Neuronal stem cell (in vitro differentiated cells): ENCODE results near the gene RNF121.

Experiments
- DNase-seq: peaks from one replicate; pipeline ENCODE4 v3.0.0-alpha.2; 2013; ENCODE audit warnings: low spot score
- H2AFZ ChIP-seq: one replicate; pipeline ENCODE4 v1.6.1; 2013; ENCODE audit warnings: mild to moderate bottlenecking, low read length, inconsistent platforms
- H2AK5ac ChIP-seq: 2 replicates; pipeline ENCODE4 v1.6.1; 2013; ENCODE audit warnings: low read depth, mild to moderate bottlenecking, inconsistent platforms, low read length, moderate library complexity, mixed read lengths
- H2BK120ac ChIP-seq: 2 replicates; pipeline ENCODE4 v1.6.1; 2013; ENCODE audit warnings: low read depth, mild to moderate bottlenecking, inconsistent platforms, low read length, moderate library complexity, mixed read lengths
- H2BK12ac ChIP-seq: one replicate; pipeline ENCODE4 v1.6.1; 2013; ENCODE audit warnings: low read length, inconsistent platforms
- H2BK15ac ChIP-seq: 2 replicates; pipeline ENCODE4 v1.6.1; 2013; ENCODE audit warnings: mild to moderate bottlenecking, low read length, inconsistent platforms, mixed read lengths
- H2BK5ac ChIP-seq: one replicate; pipeline ENCODE4 v1.6.1; 2013; ENCODE audit warnings: inconsistent platforms, mild to moderate bottlenecking, low read length, moderate library complexity
- H3K14ac ChIP-seq: one replicate; pipeline ENCODE4 v1.6.1; 2013; ENCODE audit warnings: low read length, inconsistent platforms
- H3K18ac ChIP-seq: 2 replicates; pipeline ENCODE4 v1.6.1; 2013; ENCODE audit warnings: low read length, inconsistent platforms
- H3K23ac ChIP-seq: 2 replicates; pipeline ENCODE4 v1.6.1; 2013; ENCODE audit warnings: low read depth, mild to moderate bottlenecking, mixed read lengths, low read length, inconsistent platforms; ENCODE audit not compliant: poor library complexity
- H3K27ac ChIP-seq: replicated peaks from 3 replicates; pipeline ENCODE4 v1.5.1; 2013; ENCODE audit warnings: low read length, inconsistent platforms
- H3K27me3 ChIP-seq, 3 experiments: 2 replicates each; pipeline ENCODE4 v1.6.1; 2013; ENCODE audit warnings: low read length in 3 of 3, mild to moderate bottlenecking in 2 of 3, inconsistent platforms in 1 of 3, low read depth in 1 of 3, mixed read lengths in 1 of 3, moderate library complexity in 1 of 3; ENCODE audit not compliant: control insufficient read depth in 3 of 3, insufficient read depth in 3 of 3
- H3K36me3 ChIP-seq, 2 donors: replicated peaks in 1 of 2; 2 replicates each; pipeline ENCODE4 v1.6.1; 2013; ENCODE audit warnings: low read length in 2 of 2; ENCODE audit not compliant: control insufficient read depth in 2 of 2, insufficient read depth in 2 of 2
- H3K4ac ChIP-seq: 2 replicates; pipeline ENCODE4 v1.6.1; 2013; ENCODE audit warnings: inconsistent platforms, mild to moderate bottlenecking, low read length, moderate library complexity
- H3K4me1 ChIP-seq, 2 donors: 1 replicate in 1 of 2; 2 replicates in 1 of 2; pipeline ENCODE4 v1.6.1; 2013; ENCODE audit warnings: low read length in 2 of 2, low read depth in 1 of 2; ENCODE audit not compliant: control insufficient read depth in 2 of 2, insufficient read depth in 1 of 2
- H3K4me2 ChIP-seq: one replicate; pipeline ENCODE4 v1.6.1; 2013; ENCODE audit warnings: mild to moderate bottlenecking, low read length, inconsistent platforms; ENCODE audit not compliant: insufficient read depth, poor library complexity, severe bottlenecking
- H3K4me3 ChIP-seq, 2 donors: 2 replicates each; pipeline ENCODE4 v1.5.1; 2013; ENCODE audit warnings: low read length in 2 of 2, mild to moderate bottlenecking in 2 of 2, inconsistent platforms in 1 of 2, moderate library complexity in 1 of 2
- H3K79me1 ChIP-seq: one replicate; pipeline ENCODE4 v1.6.1; 2013; ENCODE audit warnings: low read depth, mild to moderate bottlenecking, inconsistent platforms, low read length, moderate library complexity
- H3K9ac ChIP-seq: one replicate; pipeline ENCODE4 v1.6.1; 2013; ENCODE audit warnings: mild to moderate bottlenecking, low read depth, low read length, inconsistent platforms; ENCODE audit not compliant: poor library complexity
- H3K9me3 ChIP-seq, 2 donors: replicated peaks in 1 of 2; 2 replicates each; pipeline versions ENCODE3 to v1.6.1; 2013; ENCODE audit warnings: low read length in 2 of 2, mild to moderate bottlenecking in 2 of 2, inconsistent platforms in 1 of 2, low read depth in 1 of 2, mixed read lengths in 1 of 2, moderate library complexity in 1 of 2; ENCODE audit not compliant: control insufficient read depth in 2 of 2, insufficient read depth in 1 of 2
- H4K8ac ChIP-seq: one replicate; pipeline ENCODE4 v1.6.1; 2013; ENCODE audit warnings: low read depth, mild to moderate bottlenecking, inconsistent platforms, low read length, moderate library complexity
- H4K91ac ChIP-seq: one replicate; pipeline ENCODE4 v1.6.1; 2013; ENCODE audit warnings: low read length, low read depth, mild to moderate bottlenecking, inconsistent platforms; ENCODE audit not compliant: poor library complexity
- whole genome bisulfite sequencing, 2 donors: extraction: QIAGEN DNeasy Blood & Tissue Kit; methylation state at CpG; one replicate each; pipeline ENCODE4 v1.1.7; 2013; ENCODE audit warnings: missing lambda C conversion rate in 2 of 2, mixed read lengths in 1 of 2; ENCODE audit not compliant: insufficient read length in 2 of 2, insufficient replicate concordance in 1 of 2; ENCODE audit errors: extremely low coverage in 2 of 2; 5-methylcytosine and 5-hydroxymethylcytosine counted together

RNF121 gene

DNA sequence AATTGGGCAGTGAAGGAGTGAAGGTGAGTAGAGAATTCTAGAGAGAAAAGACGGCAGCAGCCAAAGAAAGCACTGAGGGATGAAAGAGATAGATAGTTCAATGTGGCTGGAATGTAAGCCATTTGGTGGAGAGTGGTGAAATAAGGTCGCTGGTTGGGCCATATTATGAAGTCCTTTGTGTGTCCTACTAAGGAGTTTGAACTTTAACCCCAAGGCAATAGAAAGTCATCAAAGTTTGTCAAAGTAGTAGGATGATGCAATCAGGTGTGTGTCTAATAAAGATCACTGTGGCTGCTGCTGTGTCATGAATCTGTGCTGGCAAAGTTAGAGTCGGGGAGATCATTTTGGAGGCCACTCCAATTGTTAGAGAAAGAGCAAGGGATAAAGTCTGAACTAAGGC lies 18.7 kb downstream of the RNF121 start:
- no peaks in the 10 kb centered on the region for H3K9me3 ChIP-seq
- H2AFZ ChIP-seq: no peak overlapping the region
- H3K4me3 ChIP-seq: no peak overlapping the region
- no peak overlapping the region for H2BK120ac ChIP-seq
- H2BK12ac ChIP-seq: no peak overlapping the region
- no peaks in the 10 kb centered on the region for H3K79me1 ChIP-seq
- no peak overlapping the region for H3K9ac ChIP-seq
- H3K14ac ChIP-seq: no peak overlapping the region
- H3K18ac ChIP-seq: no peak overlapping the region
- H2BK5ac ChIP-seq: no peak overlapping the region
- no peak overlapping the region for H3K23ac ChIP-seq
- H3K27ac ChIP-seq: no peak overlapping the region
- H3K4me1 ChIP-seq: no peaks in the 10 kb centered on the region
- H3K36me3 ChIP-seq: peaks cover 0 to 14% of the 10 kb centered on the region in 2 donors
- no peak overlapping the region for H2BK15ac ChIP-seq
- no peak overlapping the region for H4K91ac ChIP-seq
- H3K4ac ChIP-seq: no peak overlapping the region
- H3K27me3 ChIP-seq: no peaks in the 10 kb centered on the region
- no peak for DNase-seq
- no peak overlapping the region for H2AK5ac ChIP-seq
- no CpG with 5 or more reads among the region's 3 CpGs for WGBS, 2 donors
- H3K4me2 ChIP-seq: no peak overlapping the region
- no peak overlapping the region for H4K8ac ChIP-seq

DNA sequence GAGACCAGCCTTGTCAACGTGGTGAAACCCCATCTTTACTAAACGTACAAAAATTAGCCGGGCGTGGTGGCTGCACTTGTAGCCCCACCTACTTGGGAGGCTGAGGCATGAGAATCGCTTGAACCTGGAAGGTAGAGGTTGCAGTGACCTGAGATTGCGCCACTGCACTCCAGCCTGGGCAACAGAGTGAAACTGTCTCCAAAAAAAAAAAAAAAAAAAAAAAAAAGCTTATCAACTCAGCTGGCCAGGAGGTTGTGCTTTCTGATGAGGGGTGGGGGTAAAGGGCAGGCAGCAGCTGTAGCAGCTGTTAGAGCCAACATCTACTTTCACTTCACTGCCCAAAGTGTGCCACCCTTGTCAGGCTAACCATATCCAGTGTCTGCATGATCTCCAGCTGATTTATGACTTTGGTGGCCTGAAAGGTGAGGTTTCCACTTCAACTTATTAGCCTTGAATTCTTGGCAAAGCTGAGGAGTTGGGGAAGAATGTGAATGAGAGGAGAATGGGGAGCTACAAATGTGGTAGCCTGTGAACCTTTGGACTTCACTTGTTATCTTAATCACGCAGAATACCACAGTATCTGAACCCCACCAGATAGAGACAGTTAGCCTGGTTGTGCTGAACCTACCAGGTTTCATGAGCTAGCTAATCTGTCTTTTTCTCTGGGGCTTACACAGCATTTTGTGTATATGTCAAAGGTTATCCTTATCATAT lies 19.6 kb downstream of the RNF121 start:
- Histone ChIP-seq H3K27ac (no peak overlapping the region), H3K9me3 (no peaks in the 10 kb centered on the region), H2AK5ac (no peak overlapping the region), H3K27me3 (no peaks in the 10 kb centered on the region), H2BK15ac (no peak overlapping the region), H3K79me1 (no peaks in the 10 kb centered on the region), H2AFZ (no peak overlapping the region), H4K8ac (no peak overlapping the region), H2BK5ac (no peak overlapping the region), H3K4me1 (no peaks in the 10 kb centered on the region), H3K23ac (no peak overlapping the region), H2BK12ac (no peak overlapping the region), H3K14ac (no peak overlapping the region), H3K4me3 (no peak overlapping the region), H3K18ac (no peak overlapping the region), H3K4me2 (no peak overlapping the region), H2BK120ac (no peak overlapping the region), H3K4ac (no peak overlapping the region), H3K36me3 (peaks cover 0 to 14% of the 10 kb centered on the region in 2 donors), H3K9ac (no peak overlapping the region), H4K91ac (no peak overlapping the region)
- DNase-seq: no peak
- no CpG with 5 or more reads among the region's 7 CpGs for WGBS, 2 donors

GRCh38 chr11:71949034-71949433 lies 20.2 kb downstream of the RNF121 start:
- H2AFZ ChIP-seq: no peak overlapping the region
- no CpG with 5 or more reads among the region's 6 CpGs for WGBS, 2 donors
- no peak overlapping the region for H3K18ac ChIP-seq
- H3K14ac ChIP-seq: no peak overlapping the region
- no peaks in the 10 kb centered on the region for H3K27me3 ChIP-seq
- no peak overlapping the region for H3K4ac ChIP-seq
- no peak overlapping the region for H2BK5ac ChIP-seq
- no peak overlapping the region for H4K91ac ChIP-seq
- H3K4me3 ChIP-seq: no peak overlapping the region
- no peak overlapping the region for H2BK12ac ChIP-seq
- no peak overlapping the region for H4K8ac ChIP-seq
- no peaks in the 10 kb centered on the region for H3K4me1 ChIP-seq
- H2BK120ac ChIP-seq: no peak overlapping the region
- peaks cover 0 to 14% of the 10 kb centered on the region in 2 donors for H3K36me3 ChIP-seq
- H3K79me1 ChIP-seq: no peaks in the 10 kb centered on the region
- DNase-seq: no peak
- no peak overlapping the region for H3K4me2 ChIP-seq
- H2BK15ac ChIP-seq: no peak overlapping the region
- H3K23ac ChIP-seq: no peak overlapping the region
- no peak overlapping the region for H2AK5ac ChIP-seq
- H3K9ac ChIP-seq: no peak overlapping the region
- no peaks in the 10 kb centered on the region for H3K9me3 ChIP-seq
- no peak overlapping the region for H3K27ac ChIP-seq

DNA sequence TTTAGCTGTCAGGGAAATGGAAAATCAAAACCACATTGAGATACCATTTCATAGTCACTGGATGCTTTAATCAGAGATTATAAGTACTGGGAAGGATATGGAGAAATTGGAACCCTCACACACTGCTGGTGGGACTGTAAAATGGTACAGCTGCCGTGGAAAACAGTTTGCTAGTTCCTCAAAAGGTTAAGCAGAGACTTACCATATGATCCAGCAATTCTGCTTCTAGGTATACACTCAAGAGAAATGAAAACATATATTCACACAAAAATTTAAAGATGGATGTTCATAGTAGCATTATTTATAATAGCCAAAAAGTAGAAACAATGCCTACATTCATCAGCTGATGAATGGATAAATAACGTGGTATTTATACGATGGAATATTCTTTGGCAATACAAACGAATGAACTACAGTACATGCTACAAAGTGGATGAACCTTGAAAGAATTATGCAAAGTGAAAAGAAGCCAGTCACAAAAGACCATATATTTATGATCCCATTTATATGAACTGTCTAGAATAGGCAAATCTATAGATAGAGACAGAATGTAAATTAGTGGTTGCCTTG lies 23.0 kb downstream of the RNF121 start:
- Histone ChIP-seq H3K4me1 (no peaks in the 10 kb centered on the region), H2AFZ (no peak overlapping the region), H4K91ac (no peak overlapping the region), H2AK5ac (no peak overlapping the region), H3K18ac (no peak overlapping the region), H3K27me3 (no peaks in the 10 kb centered on the region), H2BK5ac (no peak overlapping the region), H3K9ac (no peak overlapping the region), H3K4me3 (no peak overlapping the region), H3K4me2 (no peak overlapping the region), H2BK12ac (no peak overlapping the region), H3K79me1 (no peaks in the 10 kb centered on the region), H2BK15ac (no peak overlapping the region), H3K27ac (no peak overlapping the region), H3K36me3 (peaks cover 0 to 1% of the 10 kb centered on the region in 2 donors), H3K4ac (no peak overlapping the region), H2BK120ac (no peak overlapping the region), H3K9me3 (no peaks in the 10 kb centered on the region), H4K8ac (no peak overlapping the region), H3K23ac (no peak overlapping the region), H3K14ac (no peak overlapping the region)
- DNase-seq: no peak
- WGBS, 2 donors: no CpG with 5 or more reads among the region's 4 CpGs
